Activated CD8-positive, alpha-beta memory T cell treated with anti-CD3 and anti-CD28 coated beads for 4 hours (primary cell): Measurements from ENCODE around the gene MYO5B.

Source experiments
- DNase-seq, 2 donors: peaks; one replicate each; pipeline ENCODE4 v3.0.0-alpha.2; 2020; ENCODE audit warnings: low read depth in 2 of 2

The MYO5B gene

GRCh38 chr18:50071397-50071796, 123.5 kb downstream of the MYO5B start:
- no peak for DNase-seq

- DNase-seq = no peak
Observed at GRCh38 chr18:50069422-50069821, 125.5 kb downstream of the MYO5B start.

DNA sequence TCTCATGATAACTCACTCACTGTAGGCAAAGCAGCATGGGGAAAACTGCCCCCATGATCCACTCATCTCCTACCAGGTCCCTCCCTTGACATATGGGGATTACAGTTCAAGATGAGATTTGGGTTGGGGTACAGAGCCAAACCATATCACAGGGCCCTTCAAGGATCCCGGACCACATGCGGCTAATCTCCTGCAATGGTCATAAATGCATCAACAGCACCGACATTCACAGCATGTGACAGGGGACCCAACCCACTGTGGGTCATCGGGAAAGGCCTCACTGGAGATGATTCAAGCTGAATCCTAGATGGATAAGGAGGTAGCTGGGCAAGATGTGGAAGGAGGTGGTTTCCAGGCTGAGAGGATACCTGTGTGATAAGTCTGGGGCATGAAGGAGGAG, 129.4 kb downstream of the MYO5B start:
- no peak for DNase-seq

- no peak for DNase-seq
Observed at GRCh38 chr18:50065039-50065438, 129.9 kb downstream of the MYO5B start.

DNA sequence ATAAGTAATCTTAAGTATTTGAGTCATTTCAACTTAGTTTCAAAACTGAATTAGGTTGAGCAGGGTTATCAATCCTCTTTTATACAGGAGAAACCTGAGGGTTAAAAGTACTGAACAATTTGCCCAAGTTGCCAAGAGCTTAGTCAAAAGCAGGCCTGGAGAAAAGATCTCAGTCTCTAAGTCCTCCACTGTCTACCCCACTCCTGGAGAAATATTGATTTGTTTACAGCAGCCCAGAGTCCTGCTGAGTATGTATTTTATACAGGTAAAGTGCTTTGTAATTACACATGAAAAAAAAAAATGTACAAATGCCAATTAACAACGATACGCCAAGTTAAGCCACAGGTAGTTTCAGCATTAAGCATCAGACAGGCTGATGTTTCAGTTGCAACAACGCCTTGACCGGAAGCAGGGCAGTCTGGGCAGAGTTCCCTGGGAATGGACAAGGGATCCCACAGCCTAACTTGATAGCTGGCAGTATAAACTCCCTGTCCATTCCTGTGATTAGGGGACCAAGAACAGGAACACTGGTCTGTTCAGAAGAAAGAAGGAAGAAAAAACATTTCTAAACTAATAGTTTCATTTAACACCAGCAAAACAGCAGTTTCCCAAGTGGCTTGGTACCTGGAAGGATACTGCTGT, 132.9 kb downstream of the MYO5B start:
- no peak for DNase-seq

DNA sequence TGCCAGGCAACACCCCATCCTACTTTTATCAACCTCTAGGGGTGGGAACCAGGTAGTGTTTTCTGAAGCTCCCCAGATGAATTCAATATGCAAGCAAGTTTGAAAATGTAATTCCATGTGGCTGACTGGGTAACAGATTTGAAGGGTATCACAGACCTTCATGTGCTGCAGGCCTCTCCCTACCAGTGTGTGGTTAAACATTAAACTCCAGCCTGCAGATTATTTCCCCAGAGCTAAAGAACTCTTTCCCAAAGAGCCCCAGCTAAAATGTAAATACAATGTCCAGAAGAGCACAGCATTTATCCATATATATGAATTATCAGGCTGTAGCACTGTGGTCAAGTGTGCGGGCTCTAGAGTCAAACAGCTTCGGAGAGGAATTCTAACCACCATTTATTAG, 134.1 kb downstream of the MYO5B start:
- no peak for DNase-seq

- DNase-seq = no peak
Observed at GRCh38 chr18:50058731-50059130, 136.2 kb downstream of the MYO5B start.

GRCh38 chr18:50057009-50057408, 137.9 kb downstream of the MYO5B start:
- no peak for DNase-seq

DNA sequence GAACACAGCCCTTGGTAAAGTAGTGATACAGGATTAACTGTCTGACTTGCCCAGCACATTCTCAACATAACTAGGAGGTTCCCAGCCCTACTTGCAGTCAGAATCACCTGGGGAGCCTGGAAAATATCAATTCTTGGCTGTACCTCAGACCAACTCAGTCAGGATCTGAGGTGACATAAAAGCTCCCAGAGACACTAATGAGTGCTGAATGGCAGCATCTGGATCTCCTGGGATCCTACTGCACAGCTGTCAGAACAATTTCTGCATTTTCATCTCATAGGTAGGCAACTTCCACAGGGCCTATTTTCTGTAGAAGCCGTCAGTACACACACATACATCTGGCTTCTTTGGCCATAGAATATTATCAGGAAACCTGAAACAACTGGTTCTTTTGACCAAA, 138.8 kb downstream of the MYO5B start:
- no peak for DNase-seq

GRCh38 chr18:50055488-50055887, 139.5 kb downstream of the MYO5B start:
- no peak for DNase-seq

DNA sequence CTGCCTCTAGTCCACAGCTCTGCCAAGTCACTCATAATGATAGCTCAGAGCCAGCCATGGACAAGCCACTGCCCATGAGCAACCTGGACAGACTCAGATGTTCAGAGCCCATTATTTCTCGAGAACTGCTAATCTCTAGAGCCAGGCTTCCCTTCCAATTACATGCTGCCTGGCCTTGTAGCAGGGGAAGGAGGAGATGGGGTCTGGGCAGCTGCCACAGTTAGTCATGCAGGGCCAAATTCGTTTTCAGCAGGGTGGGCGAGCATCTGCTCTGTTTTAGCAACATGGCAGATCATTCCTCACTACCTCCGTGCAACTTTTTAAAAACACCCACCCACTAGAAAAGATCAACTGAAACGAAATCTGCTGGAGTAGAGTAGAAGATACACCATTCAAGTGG, 141.8 kb downstream of the MYO5B start:
- DNase-seq = no peak

DNA sequence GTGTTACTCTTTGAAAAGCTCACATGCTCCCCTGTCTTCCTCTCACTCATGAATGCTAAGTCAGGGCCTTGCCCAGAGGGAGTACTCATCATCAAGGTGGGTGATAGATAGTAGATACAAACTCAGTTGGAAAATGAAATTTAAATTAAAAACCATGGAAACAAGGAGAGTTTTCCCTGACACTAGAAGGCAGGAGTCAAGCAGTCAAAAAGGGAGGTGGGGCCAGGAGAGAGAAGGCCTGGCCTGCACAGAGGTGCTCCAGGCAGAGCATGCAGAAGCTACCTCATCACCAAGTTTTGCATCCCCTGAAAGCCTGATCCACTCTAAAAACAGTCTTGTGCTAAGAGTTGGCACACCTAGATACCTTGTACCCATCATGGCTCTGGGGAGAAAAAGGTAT, 143.7 kb downstream of the MYO5B start:
- DNase-seq = no peak

GRCh38 chr18:50045126-50045525, 149.8 kb downstream of the MYO5B start:
- DNase-seq = no peak

DNA sequence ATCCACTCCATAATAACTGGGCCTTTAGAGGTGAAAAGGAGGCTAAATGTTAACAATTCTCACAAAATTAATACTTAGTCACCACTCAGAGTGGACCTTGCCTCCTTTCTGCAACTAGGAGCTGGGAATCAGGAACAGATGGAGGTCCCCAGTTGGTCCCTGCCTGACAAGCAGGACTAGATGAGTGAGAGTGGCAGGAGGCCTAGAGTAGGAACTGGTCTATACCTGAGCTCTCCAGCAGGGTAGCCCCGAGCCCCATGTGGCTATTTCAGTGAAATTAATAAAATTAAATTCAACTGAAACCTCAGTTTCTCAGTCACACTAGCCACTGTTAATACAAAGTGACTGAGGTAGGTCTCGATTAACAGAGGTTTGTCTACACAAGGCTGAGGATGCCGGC, 150.5 kb downstream of the MYO5B start:
- no peak for DNase-seq

GRCh38 chr18:50042611-50043010, 152.3 kb downstream of the MYO5B start:
- no peak for DNase-seq

DNA sequence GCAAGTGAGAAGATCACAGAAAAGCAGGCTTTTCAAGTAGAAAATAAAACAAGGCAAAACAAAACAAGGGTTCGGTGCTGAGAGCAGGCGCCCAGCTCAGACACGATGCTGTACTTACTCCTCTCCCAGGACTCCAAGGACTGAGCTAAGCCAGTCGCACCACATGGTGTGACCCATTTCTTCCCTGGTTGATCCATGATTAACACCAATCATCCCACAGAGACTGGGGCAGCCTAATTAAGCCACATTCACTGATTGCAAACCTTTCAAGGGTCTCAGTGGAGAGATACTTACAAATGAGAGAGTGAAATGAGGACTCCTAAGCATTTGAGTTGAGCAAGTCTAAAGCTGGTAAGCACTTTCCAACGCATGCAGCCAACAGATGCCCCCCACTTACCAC, 155.2 kb downstream of the MYO5B start:
- no peak for DNase-seq

- DNase-seq = no peak
Observed at GRCh38 chr18:50038448-50038847, 156.5 kb downstream of the MYO5B start.

DNA sequence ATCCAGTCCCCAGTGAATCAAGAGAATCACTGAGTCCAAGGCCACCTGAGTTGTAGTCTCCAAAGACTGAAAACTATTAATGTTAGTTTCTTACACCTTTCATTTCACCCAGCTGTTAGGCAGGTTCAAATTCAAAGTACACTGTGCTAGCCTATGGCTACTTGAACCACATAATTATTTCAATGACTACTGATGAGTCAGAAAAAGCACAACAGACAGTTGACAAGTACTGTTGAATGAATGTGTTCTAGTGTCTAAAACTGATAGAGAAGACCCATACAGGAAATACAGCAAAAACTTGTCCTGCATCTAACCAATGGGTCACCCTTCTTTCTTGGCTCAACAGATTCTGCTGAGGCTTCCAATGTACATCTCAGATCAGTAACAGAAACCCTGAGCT, 160.9 kb downstream of the MYO5B start:
- DNase-seq = no peak

- DNase-seq = no peak
Observed at GRCh38 chr18:50033004-50033403, 161.9 kb downstream of the MYO5B start.

DNA sequence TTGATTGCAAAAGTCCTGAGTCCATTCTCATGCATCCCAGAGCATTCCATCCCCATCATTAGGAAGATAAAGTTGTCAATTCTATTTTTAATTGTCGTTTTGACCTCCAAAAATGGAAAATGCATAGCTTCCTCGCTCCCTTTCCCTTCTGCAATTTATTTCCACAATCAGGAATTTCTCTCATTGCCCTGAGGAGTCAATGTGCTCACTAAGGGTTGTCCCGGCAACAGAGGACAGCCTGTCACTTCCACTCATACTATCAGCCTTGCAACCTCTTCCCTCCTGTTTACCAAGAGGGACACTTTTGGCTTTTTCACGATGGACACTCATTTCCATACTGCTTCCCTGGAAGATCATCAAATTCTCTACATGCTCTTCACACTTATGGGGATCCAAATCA, 164.8 kb downstream of the MYO5B start:
- DNase-seq = no peak

- DNase-seq = no peak
Observed at GRCh38 chr18:50027996-50028395, 167.0 kb downstream of the MYO5B start.

DNA sequence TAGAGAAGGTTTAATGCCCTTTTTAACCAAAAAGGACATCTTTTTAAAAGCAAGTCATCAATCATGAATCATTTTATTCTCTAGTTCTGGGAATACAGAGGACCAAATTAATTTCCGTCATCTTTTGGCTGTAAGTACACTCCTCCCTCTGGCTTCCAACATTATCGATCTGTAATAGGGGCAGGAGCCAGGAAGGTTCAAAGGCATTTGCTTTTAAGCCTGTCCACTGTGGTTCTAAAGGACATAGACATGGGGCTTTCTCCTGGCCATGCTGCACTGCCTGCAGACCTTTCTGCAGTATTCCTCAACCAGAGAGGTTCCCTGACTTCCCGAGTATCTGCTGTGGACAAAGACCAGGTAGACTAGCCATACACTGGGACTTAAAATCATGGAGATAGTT, 170.5 kb downstream of the MYO5B start:
- no peak for DNase-seq

GRCh38 chr18:50022985-50023384, 172.0 kb downstream of the MYO5B start:
- DNase-seq = no peak

DNA sequence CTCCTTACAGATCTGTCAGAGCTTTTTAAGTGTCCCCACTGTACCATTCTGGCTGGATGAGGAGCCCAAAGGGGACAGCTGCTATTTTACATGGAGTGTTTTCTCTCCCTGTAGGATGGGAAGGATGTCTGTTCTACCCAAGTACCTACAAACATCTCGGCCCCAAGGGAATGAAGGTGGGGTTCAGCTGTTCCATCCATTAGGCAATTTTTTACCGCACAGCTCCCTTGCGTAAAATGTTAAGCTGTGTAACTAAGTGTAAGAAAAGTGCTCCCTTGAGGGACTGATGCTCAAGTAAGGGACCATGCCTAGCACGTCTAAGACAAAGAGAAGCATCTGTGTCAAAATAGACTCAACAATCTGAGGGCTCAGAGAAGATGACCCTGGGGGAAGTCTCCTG, 180.3 kb downstream of the MYO5B start:
- no peak for DNase-seq
